NCI-H1694 (cell line): Measurements from ENCODE around the gene GCSAM.
"Not testable (repeated sequence)": the region's sequence is repeated elsewhere in the genome, so short reads cannot be mapped to it uniquely, and the experiment has no call there.

Experiments
- DNase-seq: peaks from one replicate; lab custom pipeline; 2025; lab: John Stamatoyannopoulos, UW

The GCSAM gene

DNA sequence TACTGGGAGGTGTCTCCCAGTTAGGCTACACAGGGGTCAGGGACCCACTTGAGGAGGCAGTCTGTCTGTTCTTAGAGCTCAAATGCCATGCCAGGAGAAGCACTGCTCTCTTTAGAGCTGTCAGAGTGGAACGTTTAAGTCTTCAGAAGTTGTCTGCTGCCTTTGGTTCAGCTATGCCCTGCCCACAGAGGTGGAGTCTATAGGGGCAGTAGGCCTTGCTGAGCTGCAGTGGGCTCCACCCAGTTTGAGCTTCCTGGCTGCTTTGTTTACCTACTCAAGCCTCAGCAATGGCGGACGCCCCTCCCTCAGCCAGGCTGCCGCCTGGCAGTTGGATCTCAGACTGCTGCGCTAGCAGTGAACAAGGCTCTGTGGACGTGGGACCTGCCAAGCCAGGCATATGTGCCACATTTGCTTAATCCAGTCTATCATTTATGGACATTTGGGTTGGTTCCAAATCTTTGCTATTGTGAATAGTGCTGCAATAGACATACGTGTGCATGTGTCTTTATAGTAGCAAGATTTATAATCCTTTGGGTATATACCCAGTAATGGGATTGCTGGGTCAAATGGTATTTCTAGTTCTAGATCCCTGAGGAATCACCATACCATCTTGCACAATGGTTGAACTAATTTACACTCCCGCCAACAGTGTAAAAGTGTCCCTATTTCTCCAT is 60.5 kb downstream of the GCSAM start:
- DNase-seq = not testable (repeated sequence)
